Calu3 (cell line): ENCODE data around the gene NLRC3. TPM values are rescaled to one million over a fixed set of nuclear protein-coding genes. Genes with fewer than 3 reads are reported as not detected.
"Not testable (repeated sequence)": the region's sequence is repeated elsewhere in the genome, so short reads cannot be mapped to it uniquely, and the experiment has no call there.

ENCODE experiments used
- BruUV-seq: library from RNA; stranded (reverse); fragments of 400-500 nt; replicated peaks from 2 replicates; lab custom pipeline; 2021; lab: Mats Ljungman, UMichigan
- CTCF ChIA-PET: fragments of 300-600 bp; sonication (Branson Sonifier 250); formaldehyde crosslinking; loops from one replicate; lab custom pipeline; 2022; ENCODE audit warnings: antibody characterized with exemption; lab: Charles Lee
- DNase-seq: peaks from one replicate; pipeline ENCODE4 v3.0.0; 2022
- H3K27ac Mint-ChIP-seq: one replicate; pipeline ENCODE4 v1.8.0; 2022; ENCODE audit warnings: mixed read lengths; ENCODE audit not compliant: unreplicated experiment
- H3K27me3 Mint-ChIP-seq: one replicate; pipeline ENCODE4 v1.8.0; 2022; ENCODE audit warnings: mixed read lengths; ENCODE audit not compliant: unreplicated experiment
- H3K36me3 Mint-ChIP-seq: one replicate; pipeline ENCODE4 v1.8.0; 2022; ENCODE audit warnings: mild to moderate bottlenecking, moderate library complexity, mixed read lengths; ENCODE audit not compliant: insufficient read depth, unreplicated experiment
- H3K4me1 Mint-ChIP-seq: one replicate; pipeline ENCODE4 v1.8.0; 2022; ENCODE audit warnings: mild to moderate bottlenecking, low read depth, mixed read lengths; ENCODE audit not compliant: unreplicated experiment
- H3K4me3 Mint-ChIP-seq: one replicate; pipeline ENCODE4 v1.8.0; 2022; ENCODE audit warnings: mild to moderate bottlenecking, low read depth, moderate library complexity, mixed read lengths; ENCODE audit not compliant: unreplicated experiment
- H3K9me3 Mint-ChIP-seq: one replicate; pipeline ENCODE4 v1.8.0; 2022; ENCODE audit warnings: low read depth, mixed read lengths; ENCODE audit not compliant: unreplicated experiment
- CTCF ChIP-seq: fragments of 200-600 bp; IDR thresholded peaks from one replicate; pipeline ENCODE4 v1.8.0; 2022; ENCODE audit warnings: antibody characterized with exemption; ENCODE audit not compliant: unreplicated experiment
- intact Hi-C: fragments of 100-400 bp; cut with micrococcal nuclease; formaldehyde crosslinking; loops from one replicate; pipeline ENCODE4 v1.10.0; 2022; ENCODE audit not compliant: unreplicated experiment
- total RNA-seq: library from RNA; stranded (reverse); gene quantifications from 2 replicates; pipeline ENCODE4 v1.2.3, GENCODE V29; 2022

Gene NLRC3
- total RNA-seq, 1 experiment from 2014 or later: 0.42 TPM

GRCh38 chr16:3609895-3610697, 32.9 kb upstream of the NLRC3 start:
- Mint-ChIP-seq H3K9me3 (no peaks in the 10 kb centered on the region), H3K27ac (peak overlapping the region; percentile 49), H3K4me3 (peak overlapping the region; percentile 98), H3K27me3 (no peaks in the 10 kb centered on the region), H3K36me3 (peaks cover 52% of the 10 kb centered on the region), H3K4me1 (peaks cover 29% of the 10 kb centered on the region)
- TF ChIP-seq CTCF: no peak
- DNase-seq: no peak
- TSS peak; percentile 25 for BruUV-seq
- intact Hi-C loops: no loop called here
- CTCF ChIA-PET: no interaction called here

DNA sequence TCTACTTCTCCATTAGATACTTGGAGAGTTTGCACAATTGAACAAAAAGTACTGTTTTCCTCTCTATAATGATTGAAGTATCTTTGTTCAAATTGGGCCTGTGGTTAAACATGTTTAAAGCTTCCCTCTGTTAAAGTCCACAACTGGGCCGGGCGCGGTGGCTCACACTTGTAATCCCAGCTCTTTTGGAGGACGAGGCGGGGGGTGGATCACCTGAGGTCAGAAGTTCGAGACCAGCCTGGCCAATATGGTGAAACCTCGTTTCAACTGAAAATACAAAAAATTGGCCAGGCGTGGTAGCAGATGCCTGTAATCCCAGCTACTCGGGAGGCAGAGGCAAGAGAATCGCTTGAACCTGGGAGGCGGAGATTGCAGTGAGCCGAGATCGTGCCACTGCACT, 31.8 kb upstream of the NLRC3 start:
- CTCF ChIA-PET, intact Hi-C loops, H3K9me3 Mint-ChIP-seq, BruUV-seq, DNase-seq, H3K27me3 Mint-ChIP-seq, H3K4me3 Mint-ChIP-seq, H3K27ac Mint-ChIP-seq: not testable (repeated sequence)
- Mint-ChIP-seq H3K36me3 (peaks cover 52% of the 10 kb centered on the region), H3K4me1 (peaks cover 27% of the 10 kb centered on the region)

GRCh38 chr16:3608069-3608468, 30.9 kb upstream of the NLRC3 start:
- Mint-ChIP-seq H3K27ac (no peak overlapping the region), H3K27me3 (no peaks in the 10 kb centered on the region), H3K36me3 (peaks cover 47% of the 10 kb centered on the region), H3K9me3 (no peaks in the 10 kb centered on the region), H3K4me1 (peaks cover 22% of the 10 kb centered on the region), H3K4me3 (no peak overlapping the region)
- BruUV-seq: no TSS peak
- intact Hi-C loops: no loop called here
- CTCF ChIA-PET: no interaction called here
- no peak for DNase-seq
- no peak for TF ChIP-seq CTCF

GRCh38 chr16:3607634-3608033, 30.4 kb upstream of the NLRC3 start:
- DNase-seq: no peak
- peaks cover 17% of the 10 kb centered on the region for H3K4me1 Mint-ChIP-seq
- no peak overlapping the region for H3K4me3 Mint-ChIP-seq
- no peaks in the 10 kb centered on the region for H3K27me3 Mint-ChIP-seq
- H3K36me3 Mint-ChIP-seq: peaks cover 45% of the 10 kb centered on the region
- no peak overlapping the region for H3K27ac Mint-ChIP-seq
- BruUV-seq: no TSS peak
- no peaks in the 10 kb centered on the region for H3K9me3 Mint-ChIP-seq
- CTCF ChIA-PET: no interaction called here
- no peak for TF ChIP-seq CTCF
- intact Hi-C loops: no loop called here

GRCh38 chr16:3607161-3607560, 30.0 kb upstream of the NLRC3 start:
- Mint-ChIP-seq H3K36me3 (peaks cover 40% of the 10 kb centered on the region), H3K27me3 (no peaks in the 10 kb centered on the region), H3K9me3 (no peaks in the 10 kb centered on the region), H3K4me3 (no peak overlapping the region), H3K27ac (no peak overlapping the region), H3K4me1 (peaks cover 12% of the 10 kb centered on the region)
- CTCF ChIA-PET: interaction anchor here (0.6 kb wide), 2 partner anchors 51 to 665 kb away, joined by 6 to 7 read pairs; no protein-coding TSS in a partner anchor
- BruUV-seq: no TSS peak
- TF ChIP-seq CTCF: no peak
- DNase-seq: no peak
- intact Hi-C loops: no loop called here
